K562 (cell line): ENCODE measurements around the gene MAN1A1. TPM values are rescaled to one million over a fixed set of nuclear protein-coding genes. Genes with fewer than 3 reads are reported as not detected.

Source experiments
- BACH1 ChIP-seq: fragments of 200-800 bp; sonication (Bioruptor generic); IDR thresholded peaks from 2 replicates; pipeline ENCODE4 v1.6.1; 2016; ENCODE audit warnings: missing genetic modification characterization, missing compliant biosample characterization
- CREBBP ChIP-seq: IDR thresholded peaks from one replicate; pipeline ENCODE4 v1.6.1; 2012; ENCODE audit warnings: low read depth, mild to moderate bottlenecking, control low read depth, inconsistent platforms, low read length
- CTBP1 ChIP-seq: fragments of 450-650 bp; IDR thresholded peaks from 2 replicates; pipeline ENCODE4 v1.6.1; 2016; ENCODE audit warnings: borderline replicate concordance
- DACH1 ChIP-seq: fragments of 450-650 bp; IDR thresholded peaks from 2 replicates; pipeline ENCODE4 v1.6.1; 2018; ENCODE audit not compliant: partially characterized antibody
- HDAC8 ChIP-seq: fragments of 450-650 bp; IDR thresholded peaks from 2 replicates; pipeline ENCODE4 v1.6.1; 2016; ENCODE audit warnings: mild to moderate bottlenecking, missing genetic modification characterization, moderate library complexity, missing compliant biosample characterization
- MYNN ChIP-seq, 2 experiments: sonication (generic); formaldehyde crosslinking in 1 of 2; IDR thresholded peaks; 2 replicates each; pipeline versions ENCODE4 v1.5.0 to v1.6.1; 2016 to 2020; ENCODE audit warnings: antibody characterized with exemption in 1 of 2, missing genetic modification reagents in 1 of 2
- RAD21 ChIP-seq, 2 experiments: fragments of 250-450 bp in 1 of 2; fragments of 450-650 bp in 1 of 2; sonication (Bioruptor Pico) in 1 of 2; formaldehyde crosslinking in 1 of 2; IDR thresholded peaks in 1 of 2; conservative IDR thresholded peaks in 1 of 2; 2 replicates each; pipeline versions ENCODE4 v1.4.0 to v1.8.0; 2020 to 2022; ENCODE audit warnings: mild to moderate bottlenecking in 2 of 2, moderate library complexity in 1 of 2
- polyA plus RNA-seq, 8 experiments: library from polyadenylated mRNA; depleted of rRNA in 4 of 8; stranded (reverse) in 5 of 8; unstranded in 3 of 8; fragments of >200 nt; fragmentation: Nextera tagmentation in 2 of 8; fragmentation: Illumina TruSeq in 1 of 8; extraction: Ambion mirVana in 2 of 8; extraction: Trizol in 1 of 8; gene quantifications; 2 replicates each; pipeline versions ENCODE4 v1.2.1 to v1.2.3, GENCODE V29; 2011 to 2014; ENCODE audit warnings: inconsistent platforms in 1 of 8, missing spikeins in 1 of 8
- total RNA-seq, 7 experiments: library from RNA; depleted of rRNA in 6 of 7; stranded (reverse); fragments of >200 nt in 6 of 7; fragmentation: Illumina TruSeq in 2 of 7; extraction: Trizol in 2 of 7; gene quantifications; 2 replicates each; pipeline versions ENCODE4 v1.2.1 to v1.2.3, GENCODE V29; 2011 to 2021; ENCODE audit warnings: low replicate concordance in 1 of 7
- TF ChIP-seq, protein P1 (sequence below): fragments of 450-650 bp; formaldehyde crosslinking; IDR thresholded peaks from 2 replicates; pipeline ENCODE4 v1.4.0; 2022; ENCODE audit warnings: missing genetic modification characterization
- TF ChIP-seq, protein P2 (sequence below), 3 experiments: IDR thresholded peaks in 2 of 3; conservative IDR thresholded peaks in 1 of 3; 2 replicates each; pipeline ENCODE4 v1.5.1; 2011 to 2012; ENCODE audit warnings: low read length in 3 of 3, mild to moderate bottlenecking in 3 of 3, control low read depth in 2 of 3, improper control_type of control experiment in 1 of 3, inconsistent platforms in 1 of 3, low read depth in 1 of 3, mixed read lengths in 1 of 3, moderate library complexity in 1 of 3; ENCODE audit not compliant: insufficient read depth in 2 of 3
- TF ChIP-seq, protein P3 (sequence below): sonication (generic); IDR thresholded peaks from 2 replicates; pipeline ENCODE4 v1.6.1; 2016
- TF ChIP-seq, protein P4 (sequence below): IDR thresholded peaks from 2 replicates; pipeline ENCODE4 v1.6.1; 2012; ENCODE audit warnings: low read depth, low read length, improper control_type of control experiment, borderline replicate concordance
- TF ChIP-seq, protein P5 (sequence below): fragments of 450-650 bp; IDR thresholded peaks from 2 replicates; pipeline ENCODE4 v1.6.1; 2017; ENCODE audit warnings: antibody characterized with exemption, mild to moderate bottlenecking

Gene MAN1A1
- total and polyA plus RNA-seq, 9 of the 15 experiments (the other 6 are each of a cell fraction or from before 2014, with no cell fraction given): 24.5 to 78.4 (median 59.7) TPM

DNA sequence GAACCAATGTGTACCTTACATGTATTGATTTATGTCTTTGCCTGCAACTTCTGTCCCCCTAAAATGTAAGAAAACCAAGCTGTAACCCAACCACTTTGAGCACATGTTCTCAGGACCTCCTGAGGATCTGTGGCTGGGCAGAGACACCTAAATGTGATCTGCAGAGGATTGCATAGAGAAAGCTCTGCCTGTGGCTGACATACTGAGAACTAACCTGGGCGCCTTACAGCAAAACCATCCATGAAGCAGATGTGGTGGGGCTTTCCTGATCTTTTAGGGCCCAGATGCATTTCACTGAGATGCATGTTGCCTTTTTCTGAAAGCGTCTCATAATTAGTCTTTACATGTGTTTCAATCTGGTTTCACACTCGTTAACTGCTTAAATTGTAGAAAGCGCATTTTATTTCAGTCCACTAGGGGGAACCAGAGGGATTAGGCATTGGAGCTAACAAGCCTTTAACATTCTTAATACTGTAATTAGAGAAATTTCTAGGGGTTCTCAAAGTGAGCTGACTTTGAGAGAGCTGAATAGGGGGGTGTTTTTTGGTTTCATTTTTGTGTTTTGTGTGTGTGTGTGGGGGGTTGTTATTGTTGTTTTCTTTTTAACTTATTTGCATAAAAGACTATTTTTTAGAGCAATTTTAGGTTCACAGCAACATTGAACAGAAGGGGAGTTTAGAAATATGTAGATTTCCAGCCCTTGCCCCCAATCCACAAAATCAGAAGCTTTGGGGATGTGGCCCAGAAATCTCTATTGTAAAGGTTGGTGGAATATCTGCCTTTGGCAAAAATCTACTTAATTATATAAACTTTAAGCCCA is 220.2 kb downstream of the MAN1A1 start (continued):
- TF ChIP-seq DACH1 (peak; percentile 69), BACH1 (0 out of 2 replicates have a peak, but pooled peaks have one; percentile 32), CTBP1 (0 out of 2 replicates have a peak, but pooled peaks have one; percentile 11), CREBBP (no peak), MYNN (IDR thresholded peaks at IDR 0.05) (no peak), MYNN (CRISPR knock-in tag; IDR thresholded peaks at IDR 0.05) (no peak), HDAC8 (no peak), RAD21 (CRISPR knock-in tag; conservative IDR thresholded peaks at IDR 0.05 in 1 of 2, IDR thresholded peaks at IDR 0.05 in 1 of 2) (peak; percentile 88 to 90)
- TF ChIP-seq, protein P1, sequence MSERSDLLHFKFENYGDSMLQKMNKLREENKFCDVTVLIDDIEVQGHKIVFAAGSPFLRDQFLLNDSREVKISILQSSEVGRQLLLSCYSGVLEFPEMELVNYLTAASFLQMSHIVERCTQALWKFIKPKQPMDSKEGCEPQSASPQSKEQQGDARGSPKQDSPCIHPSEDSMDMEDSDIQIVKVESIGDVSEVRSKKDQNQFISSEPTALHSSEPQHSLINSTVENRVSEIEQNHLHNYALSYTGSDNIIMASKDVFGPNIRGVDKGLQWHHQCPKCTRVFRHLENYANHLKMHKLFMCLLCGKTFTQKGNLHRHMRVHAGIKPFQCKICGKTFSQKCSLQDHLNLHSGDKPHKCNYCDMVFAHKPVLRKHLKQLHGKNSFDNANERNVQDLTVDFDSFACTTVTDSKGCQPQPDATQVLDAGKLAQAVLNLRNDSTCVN (CRISPR knock-in tag): no peak
- TF ChIP-seq, protein P2, sequence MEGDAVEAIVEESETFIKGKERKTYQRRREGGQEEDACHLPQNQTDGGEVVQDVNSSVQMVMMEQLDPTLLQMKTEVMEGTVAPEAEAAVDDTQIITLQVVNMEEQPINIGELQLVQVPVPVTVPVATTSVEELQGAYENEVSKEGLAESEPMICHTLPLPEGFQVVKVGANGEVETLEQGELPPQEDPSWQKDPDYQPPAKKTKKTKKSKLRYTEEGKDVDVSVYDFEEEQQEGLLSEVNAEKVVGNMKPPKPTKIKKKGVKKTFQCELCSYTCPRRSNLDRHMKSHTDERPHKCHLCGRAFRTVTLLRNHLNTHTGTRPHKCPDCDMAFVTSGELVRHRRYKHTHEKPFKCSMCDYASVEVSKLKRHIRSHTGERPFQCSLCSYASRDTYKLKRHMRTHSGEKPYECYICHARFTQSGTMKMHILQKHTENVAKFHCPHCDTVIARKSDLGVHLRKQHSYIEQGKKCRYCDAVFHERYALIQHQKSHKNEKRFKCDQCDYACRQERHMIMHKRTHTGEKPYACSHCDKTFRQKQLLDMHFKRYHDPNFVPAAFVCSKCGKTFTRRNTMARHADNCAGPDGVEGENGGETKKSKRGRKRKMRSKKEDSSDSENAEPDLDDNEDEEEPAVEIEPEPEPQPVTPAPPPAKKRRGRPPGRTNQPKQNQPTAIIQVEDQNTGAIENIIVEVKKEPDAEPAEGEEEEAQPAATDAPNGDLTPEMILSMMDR (IDR thresholded peaks at IDR 0.05 in 2 of 3, conservative IDR thresholded peaks at IDR 0.05 in 1 of 3; ENCODE audit: insufficient read depth in 2 of 3, low read depth in 1 of 3, low read length in 3 of 3): peak; percentile 61 to 90 (median 75); a peak in 5 of 6 replicates
- TF ChIP-seq, protein P3, sequence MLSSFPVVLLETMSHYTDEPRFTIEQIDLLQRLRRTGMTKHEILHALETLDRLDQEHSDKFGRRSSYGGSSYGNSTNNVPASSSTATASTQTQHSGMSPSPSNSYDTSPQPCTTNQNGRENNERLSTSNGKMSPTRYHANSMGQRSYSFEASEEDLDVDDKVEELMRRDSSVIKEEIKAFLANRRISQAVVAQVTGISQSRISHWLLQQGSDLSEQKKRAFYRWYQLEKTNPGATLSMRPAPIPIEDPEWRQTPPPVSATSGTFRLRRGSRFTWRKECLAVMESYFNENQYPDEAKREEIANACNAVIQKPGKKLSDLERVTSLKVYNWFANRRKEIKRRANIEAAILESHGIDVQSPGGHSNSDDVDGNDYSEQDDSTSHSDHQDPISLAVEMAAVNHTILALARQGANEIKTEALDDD: peak; percentile 58; the same call in 1 of the 2 replicates
- TF ChIP-seq, protein P4, sequence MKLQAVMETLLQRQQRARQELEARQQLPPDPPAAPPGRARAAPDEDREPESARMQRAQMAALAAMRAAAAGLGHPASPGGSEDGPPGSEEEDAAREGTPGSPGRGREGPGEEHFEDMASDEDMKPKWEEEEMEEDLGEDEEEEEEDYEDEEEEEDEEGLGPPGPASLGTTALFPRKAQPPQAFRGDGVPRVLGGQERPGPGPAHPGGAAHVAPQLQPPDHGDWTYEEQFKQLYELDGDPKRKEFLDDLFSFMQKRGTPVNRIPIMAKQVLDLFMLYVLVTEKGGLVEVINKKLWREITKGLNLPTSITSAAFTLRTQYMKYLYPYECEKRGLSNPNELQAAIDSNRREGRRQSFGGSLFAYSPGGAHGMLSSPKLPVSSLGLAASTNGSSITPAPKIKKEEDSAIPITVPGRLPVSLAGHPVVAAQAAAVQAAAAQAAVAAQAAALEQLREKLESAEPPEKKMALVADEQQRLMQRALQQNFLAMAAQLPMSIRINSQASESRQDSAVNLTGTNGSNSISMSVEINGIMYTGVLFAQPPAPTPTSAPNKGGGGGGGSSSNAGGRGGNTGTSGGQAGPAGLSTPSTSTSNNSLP: peak; percentile 79; the same call in 1 of the 2 replicates
- TF ChIP-seq, protein P5, sequence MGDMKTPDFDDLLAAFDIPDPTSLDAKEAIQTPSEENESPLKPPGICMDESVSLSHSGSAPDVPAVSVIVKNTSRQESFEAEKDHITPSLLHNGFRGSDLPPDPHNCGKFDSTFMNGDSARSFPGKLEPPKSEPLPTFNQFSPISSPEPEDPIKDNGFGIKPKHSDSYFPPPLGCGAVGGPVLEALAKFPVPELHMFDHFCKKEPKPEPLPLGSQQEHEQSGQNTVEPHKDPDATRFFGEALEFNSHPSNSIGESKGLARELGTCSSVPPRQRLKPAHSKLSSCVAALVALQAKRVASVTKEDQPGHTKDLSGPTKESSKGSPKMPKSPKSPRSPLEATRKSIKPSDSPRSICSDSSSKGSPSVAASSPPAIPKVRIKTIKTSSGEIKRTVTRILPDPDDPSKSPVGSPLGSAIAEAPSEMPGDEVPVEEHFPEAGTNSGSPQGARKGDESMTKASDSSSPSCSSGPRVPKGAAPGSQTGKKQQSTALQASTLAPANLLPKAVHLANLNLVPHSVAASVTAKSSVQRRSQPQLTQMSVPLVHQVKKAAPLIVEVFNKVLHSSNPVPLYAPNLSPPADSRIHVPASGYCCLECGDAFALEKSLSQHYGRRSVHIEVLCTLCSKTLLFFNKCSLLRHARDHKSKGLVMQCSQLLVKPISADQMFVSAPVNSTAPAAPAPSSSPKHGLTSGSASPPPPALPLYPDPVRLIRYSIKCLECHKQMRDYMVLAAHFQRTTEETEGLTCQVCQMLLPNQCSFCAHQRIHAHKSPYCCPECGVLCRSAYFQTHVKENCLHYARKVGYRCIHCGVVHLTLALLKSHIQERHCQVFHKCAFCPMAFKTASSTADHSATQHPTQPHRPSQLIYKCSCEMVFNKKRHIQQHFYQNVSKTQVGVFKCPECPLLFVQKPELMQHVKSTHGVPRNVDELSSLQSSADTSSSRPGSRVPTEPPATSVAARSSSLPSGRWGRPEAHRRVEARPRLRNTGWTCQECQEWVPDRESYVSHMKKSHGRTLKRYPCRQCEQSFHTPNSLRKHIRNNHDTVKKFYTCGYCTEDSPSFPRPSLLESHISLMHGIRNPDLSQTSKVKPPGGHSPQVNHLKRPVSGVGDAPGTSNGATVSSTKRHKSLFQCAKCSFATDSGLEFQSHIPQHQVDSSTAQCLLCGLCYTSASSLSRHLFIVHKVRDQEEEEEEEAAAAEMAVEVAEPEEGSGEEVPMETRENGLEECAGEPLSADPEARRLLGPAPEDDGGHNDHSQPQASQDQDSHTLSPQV: peak; percentile 48; the same call in 1 of the 2 replicates
